Sigmoid colon (tissue), 3 donors: ENCODE measurements around the gene VIL1.

Source experiments
- CTCF ChIP-seq, 4 experiments: fragments of 450-650 bp in 3 of 4; fragments of 200-600 bp in 1 of 4; IDR thresholded peaks; one replicate each; pipeline ENCODE4 v1.5.1; 2016 to 2019; ENCODE audit warnings: antibody characterized with exemption in 4 of 4, mild to moderate bottlenecking in 3 of 4, moderate library complexity in 2 of 4
- POLR2A ChIP-seq, 2 donors: fragments of 450-650 bp; IDR thresholded peaks; one replicate each; pipeline ENCODE4 v1.6.1; 2016; ENCODE audit warnings: antibody characterized with exemption in 2 of 2, mild to moderate bottlenecking in 2 of 2, moderate library complexity in 2 of 2

GRCh38 chr2:218471982-218472381 is 53.1 kb downstream of the VIL1 start:
- TF ChIP-seq POLR2A (IDR thresholded peaks at IDR 0.05) (no peak), CTCF (IDR thresholded peaks at IDR 0.05) (no peak)
